Testis (tissue), 3 donors: ENCODE results near the gene CYTH2. TPM values are rescaled to one million over a fixed set of nuclear protein-coding genes. Genes with fewer than 3 reads are reported as not detected.
"Not testable (repeated sequence)": the region's sequence is repeated elsewhere in the genome, so short reads cannot be mapped to it uniquely, and the experiment has no call there.

Experiments used
- DNase-seq: peaks from one replicate; pipeline ENCODE4 v3.0.0-alpha.2; 2019
- H3K27ac ChIP-seq, 2 donors: fragments of 200-600 bp; sonication (generic); one replicate each; pipeline ENCODE4 v1.5.1; 2019
- H3K27me3 ChIP-seq: fragments of 200-600 bp; sonication (generic); one replicate; pipeline ENCODE4 v1.5.1; 2019
- H3K36me3 ChIP-seq: fragments of 200-600 bp; sonication (generic); one replicate; pipeline ENCODE4 v1.5.1; 2017; ENCODE audit warnings: low read depth; ENCODE audit errors: missing control alignments
- H3K4me1 ChIP-seq: fragments of 200-600 bp; sonication (generic); one replicate; pipeline ENCODE4 v1.5.1; 2019
- H3K4me3 ChIP-seq, 2 donors: fragments of 200-600 bp; sonication (generic); one replicate each; pipeline ENCODE4 v1.5.1; 2017 to 2019
- H3K9me3 ChIP-seq: fragments of 200-600 bp; sonication (generic); one replicate; pipeline ENCODE4 v1.5.1; 2017
- CTCF ChIP-seq, 3 experiments: fragments of 450-650 bp in 2 of 3; fragments of 200-600 bp in 1 of 3; sonication (generic) in 1 of 3; IDR thresholded peaks; one replicate each; pipeline ENCODE4 v1.5.1; 2016 to 2019; ENCODE audit warnings: antibody characterized with exemption in 3 of 3, mild to moderate bottlenecking in 2 of 3, moderate library complexity in 1 of 3
- POLR2A ChIP-seq: fragments of 450-650 bp; IDR thresholded peaks from one replicate; pipeline ENCODE4 v1.6.1; 2017; ENCODE audit warnings: antibody characterized with exemption, mild to moderate bottlenecking, moderate library complexity
- WGBS, 2 donors: methylation state at CpG; one replicate each; pipeline ENCODE4 v1.1.5; 2018; 5-methylcytosine and 5-hydroxymethylcytosine counted together
- intact Hi-C: fragments of 100-400 bp; cut with DNase I; formaldehyde crosslinking; loops from one replicate; pipeline ENCODE4 v1.15.1; 2023; ENCODE audit warnings: low total_unique reads
- polyA plus RNA-seq: library from polyadenylated mRNA; stranded (reverse); fragments of 350-450 nt; fragmentation: Illumina TruSeq; extraction: RNeasy Lipid Tissue Mini Kit (QIAGEN cat#74804); gene quantifications from one replicate; pipeline ENCODE4 v1.2.3, GENCODE V29; 2014; ENCODE audit warnings: low read depth, low replicate concordance; ENCODE audit not compliant: insufficient read depth
- total RNA-seq, 2 donors: library from RNA; depleted of rRNA; stranded (reverse); fragments of >200 nt; gene quantifications; one replicate each; pipeline ENCODE4 v1.2.3, GENCODE V29; 2016

CYTH2 gene
- total and polyA plus RNA-seq, 3 donors from 2014 or later: 92.7 to 132 (median 123) TPM

DNA sequence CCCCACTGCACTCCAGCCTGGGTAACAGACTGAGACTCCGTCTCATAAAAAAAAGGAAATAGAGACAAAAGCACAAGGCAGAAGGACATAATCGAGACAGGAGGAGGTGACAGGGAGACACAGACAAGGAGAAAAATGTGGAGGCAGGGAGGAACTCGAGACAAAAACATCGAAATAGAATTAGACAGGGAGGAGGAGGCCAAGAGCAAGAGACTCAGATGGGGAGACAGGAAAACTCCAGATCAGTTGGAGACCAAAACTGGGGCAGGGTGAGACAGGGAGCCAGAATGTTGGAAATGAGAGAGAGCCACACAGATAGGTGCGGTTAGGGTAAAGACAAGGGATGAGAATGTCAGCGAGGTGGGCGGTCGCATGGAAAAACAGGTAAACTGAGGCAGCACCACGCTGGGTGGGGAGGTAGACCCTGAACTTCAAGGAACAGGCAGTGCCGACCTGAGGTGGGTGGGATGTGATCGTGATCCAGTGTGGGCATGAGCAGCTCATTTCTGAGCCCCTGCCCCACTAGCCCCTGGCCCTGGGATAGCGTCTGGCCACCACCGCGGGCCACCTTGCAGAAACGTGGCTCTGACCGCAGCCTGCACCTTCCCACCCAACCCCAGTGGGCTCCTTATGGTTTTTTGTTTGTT lies 15.2 kb downstream of the CYTH2 start:
- no peaks in the 10 kb centered on the region for H3K9me3 ChIP-seq
- intact Hi-C loops: no loop called here
- WGBS, 2 donors: 83% methylated on average over 16 of the region's 16 CpGs
- H3K27ac ChIP-seq: no peak overlapping the region
- no peak for DNase-seq
- no peak overlapping the region for H3K4me3 ChIP-seq
- H3K36me3 ChIP-seq: no peaks in the 10 kb centered on the region
- no peaks in the 10 kb centered on the region for H3K4me1 ChIP-seq
- H3K27me3 ChIP-seq: no peaks in the 10 kb centered on the region
- TF ChIP-seq POLR2A (no peak), CTCF (IDR thresholded peaks at IDR 0.05) (no peak)

DNA sequence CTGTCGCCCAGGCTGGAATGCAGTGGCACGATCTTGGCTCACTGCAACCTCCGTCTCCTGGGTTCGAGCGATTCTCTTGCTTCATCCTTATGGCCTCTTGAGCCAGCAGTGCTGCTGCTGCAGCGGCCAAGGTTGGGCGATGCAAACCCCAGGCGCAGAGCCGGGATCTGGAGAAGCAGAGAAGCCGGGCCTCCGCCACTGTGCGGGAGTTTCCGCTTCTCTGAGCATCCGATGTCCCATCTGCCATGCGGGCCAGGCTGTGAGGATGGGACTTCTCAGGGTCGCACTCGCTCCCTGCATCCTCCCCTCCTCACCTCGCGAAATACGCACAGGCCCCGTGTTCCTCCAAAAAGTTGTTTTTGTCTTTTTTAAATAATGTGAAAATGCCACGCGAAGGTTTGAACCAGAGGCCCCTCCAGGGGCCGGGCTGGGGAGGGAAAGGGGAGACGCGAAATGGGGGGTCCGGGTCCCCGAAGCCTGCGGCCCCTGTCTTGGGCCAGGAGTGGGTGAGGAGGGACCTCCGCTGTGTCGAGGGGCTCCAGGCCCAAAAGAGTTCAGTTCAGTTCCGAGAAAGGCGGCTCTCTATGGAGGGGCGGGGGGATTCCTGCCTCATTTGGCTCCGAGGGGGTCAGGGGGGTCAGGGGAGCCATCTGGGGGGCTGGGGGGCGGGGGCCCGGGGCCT lies 15.9 kb downstream of the CYTH2 start:
- DNase-seq: no peak
- H3K27ac ChIP-seq: no peak overlapping the region
- no peaks in the 10 kb centered on the region for H3K9me3 ChIP-seq
- intact Hi-C loops: no loop called here
- no peak overlapping the region for H3K4me3 ChIP-seq
- WGBS, 2 donors: 51 to 80% methylated on average over 30 to 37 of the region's 37 CpGs
- no peaks in the 10 kb centered on the region for H3K4me1 ChIP-seq
- no peaks in the 10 kb centered on the region for H3K27me3 ChIP-seq
- no peaks in the 10 kb centered on the region for H3K36me3 ChIP-seq
- TF ChIP-seq CTCF (IDR thresholded peaks at IDR 0.05) (no peak), POLR2A (no peak)

- H3K4me3 ChIP-seq, H3K4me1 ChIP-seq, DNase-seq, H3K27ac ChIP-seq, H3K9me3 ChIP-seq, H3K36me3 ChIP-seq, intact Hi-C loops, H3K27me3 ChIP-seq: not testable (repeated sequence)
- 85 to 96% methylated on average over 10 of the region's 10 CpGs for WGBS, 2 donors
Measured at GRCh38 chr19:48486706-48487105, 17.5 kb downstream of the CYTH2 start.

DNA sequence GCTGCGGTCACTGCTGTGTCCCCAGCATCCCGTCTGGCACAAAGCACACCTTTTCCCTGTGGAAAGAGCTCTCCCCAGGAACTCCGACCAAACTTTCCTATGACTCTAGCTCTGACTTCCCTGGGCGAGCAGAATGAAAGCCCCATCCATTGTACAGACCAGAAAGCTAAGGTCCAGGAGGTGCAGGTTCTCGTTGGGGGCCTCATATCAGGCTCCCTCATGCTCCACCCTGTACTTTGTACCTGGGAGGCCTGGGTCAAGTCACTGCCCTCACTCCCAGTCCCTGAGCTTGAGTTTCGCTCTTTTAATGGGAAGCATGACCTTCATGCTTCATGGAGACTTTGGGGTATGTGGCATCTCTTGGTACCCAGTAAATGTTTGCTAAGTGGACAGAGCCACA lies 18.4 kb downstream of the CYTH2 start:
- no peak for TF ChIP-seq CTCF (IDR thresholded peaks at IDR 0.05)
- no peak for TF ChIP-seq POLR2A
- 95 to 96% methylated on average over 3 to 6 of the region's 6 CpGs for WGBS, 2 donors
- H3K36me3 ChIP-seq: no peaks in the 10 kb centered on the region
- no peaks in the 10 kb centered on the region for H3K9me3 ChIP-seq
- intact Hi-C loops: no loop called here
- no peaks in the 10 kb centered on the region for H3K27me3 ChIP-seq
- H3K4me1 ChIP-seq: peaks cover 2% of the 10 kb centered on the region
- H3K27ac ChIP-seq: no peak overlapping the region
- H3K4me3 ChIP-seq: no peak overlapping the region
- DNase-seq: no peak

DNA sequence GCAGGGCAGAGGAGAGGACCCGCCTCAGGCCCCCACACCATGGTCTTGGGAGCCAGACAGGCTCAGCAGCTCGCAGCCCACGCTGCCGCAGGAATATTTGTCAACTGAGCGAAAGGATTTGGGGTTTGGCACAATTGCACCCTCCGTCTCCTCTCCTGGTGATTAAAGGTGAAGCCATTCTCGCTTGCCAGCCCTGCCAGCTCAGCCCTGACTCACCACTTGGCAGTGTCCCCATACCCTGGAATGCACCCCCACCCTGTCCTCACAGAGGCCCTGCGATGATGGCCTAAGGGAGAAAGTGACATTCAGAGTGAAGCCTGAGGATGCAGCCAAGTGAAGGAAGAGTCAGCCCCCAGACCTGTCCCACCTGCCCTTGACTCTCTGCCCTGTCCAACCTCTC lies 18.8 kb downstream of the CYTH2 start:
- no peaks in the 10 kb centered on the region for H3K27me3 ChIP-seq
- H3K4me1 ChIP-seq: peaks cover 2% of the 10 kb centered on the region
- WGBS, 2 donors: 71 to 72% methylated on average over 8 of the region's 8 CpGs
- TF ChIP-seq POLR2A (no peak), CTCF (IDR thresholded peaks at IDR 0.05) (no peak)
- H3K27ac ChIP-seq: no peak overlapping the region
- H3K9me3 ChIP-seq: no peaks in the 10 kb centered on the region
- H3K4me3 ChIP-seq: no peak overlapping the region
- H3K36me3 ChIP-seq: no peaks in the 10 kb centered on the region
- intact Hi-C loops: no loop called here
- DNase-seq: no peak

DNA sequence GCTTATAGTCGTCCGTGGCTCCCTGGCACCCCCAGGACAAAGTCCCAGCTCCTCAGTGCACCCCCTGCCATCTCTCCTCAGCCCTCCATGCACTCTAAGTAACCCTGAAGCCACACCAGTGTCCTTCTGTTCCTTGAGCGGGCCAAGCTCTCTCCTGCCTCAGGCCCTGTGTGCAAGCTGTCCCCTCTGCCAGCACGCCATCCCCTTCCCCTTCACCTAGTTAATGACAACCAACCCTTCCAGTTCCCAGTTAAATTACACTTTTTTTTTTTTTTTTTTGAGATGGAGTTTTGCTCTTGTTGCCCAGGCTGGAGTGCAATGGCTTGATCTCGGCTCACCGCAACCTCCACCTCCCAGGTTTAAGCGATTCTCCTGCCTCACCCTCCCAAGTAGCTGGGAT lies 19.3 kb downstream of the CYTH2 start:
- not testable (repeated sequence) for H3K27ac ChIP-seq

More for the DNA sequence above, 19.3 kb downstream of the CYTH2 start:
- H3K9me3 ChIP-seq, H3K27me3 ChIP-seq, intact Hi-C loops, H3K4me1 ChIP-seq, H3K4me3 ChIP-seq, DNase-seq, H3K36me3 ChIP-seq: not testable (repeated sequence)
- WGBS, 2 donors: 89 to 94% methylated on average over 7 of the region's 7 CpGs
